ENCODE results near the gene SIX5. TPM values are rescaled to one million over a fixed set of nuclear protein-coding genes. Genes with fewer than 3 reads are reported as not detected.

The SIX5 gene
- total RNA-seq, 1 donor from 2014 or later = 15.5 TPM

DNA sequence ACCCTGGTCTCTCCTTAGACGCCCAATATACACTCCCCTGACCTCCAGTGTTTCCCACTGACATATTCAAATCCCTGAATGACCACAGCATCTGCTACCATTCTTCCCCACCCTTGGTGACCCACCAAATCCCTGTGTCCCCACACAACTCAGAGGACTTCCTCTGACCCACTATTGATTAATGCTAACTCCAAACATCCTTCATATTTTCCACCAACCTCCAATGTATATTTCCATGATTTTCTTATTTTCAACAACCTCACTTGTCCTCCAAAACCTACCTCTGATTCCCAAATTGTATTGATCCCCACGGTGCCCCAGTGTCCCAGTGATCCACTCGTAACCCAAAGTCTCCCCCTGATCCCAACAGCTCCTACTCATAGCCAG, 24.1 kb upstream of the SIX5 start:
- DNase-seq (ENCODE audit: extremely low read depth, low read depth, low spot score) = no peak

DNA sequence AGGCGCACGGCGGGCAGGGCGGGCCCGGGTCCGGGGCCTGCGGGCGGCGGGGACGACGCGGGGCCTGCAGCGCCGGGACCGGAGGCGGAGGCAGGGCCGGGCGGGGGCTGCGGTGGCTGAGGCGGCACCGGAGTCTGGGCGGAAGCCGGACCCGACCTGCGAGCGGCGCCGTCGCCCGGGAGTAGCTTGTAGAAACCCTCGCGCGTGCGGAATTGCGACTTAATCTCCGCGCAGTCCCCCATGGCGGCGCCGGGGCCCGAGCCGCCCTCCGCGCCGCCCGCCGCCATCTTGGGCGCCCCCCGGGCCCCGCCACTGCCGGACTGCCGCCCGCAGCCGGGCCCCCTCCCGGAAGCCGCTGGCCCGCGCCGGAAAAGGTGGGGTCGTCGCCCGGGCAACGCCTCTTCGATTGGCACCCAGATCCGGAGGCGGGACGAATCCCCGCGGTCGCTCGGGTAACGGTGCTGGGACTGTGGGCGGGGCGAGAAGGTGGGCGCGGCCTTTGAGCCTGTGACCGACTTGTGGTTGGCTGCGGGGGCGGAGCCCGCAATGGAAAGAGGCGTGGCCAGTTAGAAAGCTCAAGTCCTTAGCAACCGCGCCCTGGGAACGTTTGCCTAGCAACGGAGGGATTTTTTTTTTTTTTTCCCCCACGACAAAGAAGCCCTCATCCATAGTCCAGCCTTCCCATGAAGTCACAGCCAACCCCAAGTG, 23.6 kb upstream of the SIX5 start, which contains the start of gene DMWD:
Gene DMWD (minus strand): TSS at position 376 of the 708 bp plus-strand sequence. CDS start 89 bp downstream, at position 287.
- peak; percentile 91 for DNase-seq (ENCODE audit: extremely low read depth, low read depth, low spot score)

DNA sequence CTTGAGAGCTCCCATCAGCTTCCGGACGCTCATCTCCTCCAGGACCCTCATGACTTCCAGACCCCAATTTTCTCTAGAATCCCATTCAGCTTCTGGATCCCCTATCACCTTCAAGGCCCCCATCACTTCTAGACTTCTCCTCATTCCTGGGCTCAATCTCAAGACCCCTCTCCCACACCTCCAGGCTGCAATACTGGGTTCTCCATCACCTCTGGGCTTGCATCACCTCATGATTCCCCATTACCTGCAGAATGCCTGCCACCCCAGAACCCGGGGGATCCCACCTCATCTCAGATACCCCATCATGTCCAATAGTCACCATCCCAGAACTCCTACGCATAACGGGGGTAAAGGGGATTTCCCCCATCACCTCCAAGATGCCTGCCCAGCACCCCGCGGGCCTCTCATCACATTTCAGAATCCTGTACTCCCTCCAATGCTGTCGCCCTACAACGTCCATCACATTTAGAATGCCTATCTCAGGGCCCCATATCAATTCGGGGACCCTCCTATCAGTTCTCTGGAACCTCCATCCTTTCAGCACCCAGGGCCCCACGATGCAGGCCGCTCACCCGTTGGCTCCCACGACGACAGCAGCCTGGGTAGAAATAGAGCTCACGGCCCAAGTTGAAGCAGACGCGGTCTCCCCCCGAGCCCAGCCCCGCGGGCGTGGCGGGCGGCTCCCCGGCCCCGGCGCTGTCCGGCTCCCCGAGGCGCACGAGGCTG, 22.9 kb upstream of the SIX5 start:
- no peak for DNase-seq (ENCODE audit: extremely low read depth, low read depth, low spot score)

DNA sequence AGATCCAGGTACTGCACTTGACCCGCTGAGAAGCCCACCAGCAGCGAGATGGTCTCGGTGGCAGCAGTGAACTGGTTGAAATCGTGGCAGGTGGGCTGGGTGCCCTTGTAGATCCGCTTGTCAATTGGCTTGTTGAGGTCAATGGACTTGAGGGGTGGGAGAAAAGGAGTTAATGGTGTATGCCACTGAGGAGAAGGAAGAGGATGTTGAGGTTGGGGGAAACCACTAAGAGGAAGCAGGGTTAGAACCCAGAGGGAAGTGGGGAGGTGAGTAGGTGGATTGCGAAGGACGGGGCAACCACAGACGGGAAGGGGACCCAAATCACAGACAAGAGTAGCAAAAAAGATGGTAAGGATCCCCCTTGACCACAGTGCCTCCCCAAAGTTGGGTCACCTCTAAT, 21.9 kb upstream of the SIX5 start:
- no peak for DNase-seq (ENCODE audit: extremely low read depth, low read depth, low spot score)

- no peak for DNase-seq (ENCODE audit: extremely low read depth, low read depth, low spot score)
Observed at GRCh38 chr19:45789035-45789786, 20.2 kb upstream of the SIX5 start.

DNA sequence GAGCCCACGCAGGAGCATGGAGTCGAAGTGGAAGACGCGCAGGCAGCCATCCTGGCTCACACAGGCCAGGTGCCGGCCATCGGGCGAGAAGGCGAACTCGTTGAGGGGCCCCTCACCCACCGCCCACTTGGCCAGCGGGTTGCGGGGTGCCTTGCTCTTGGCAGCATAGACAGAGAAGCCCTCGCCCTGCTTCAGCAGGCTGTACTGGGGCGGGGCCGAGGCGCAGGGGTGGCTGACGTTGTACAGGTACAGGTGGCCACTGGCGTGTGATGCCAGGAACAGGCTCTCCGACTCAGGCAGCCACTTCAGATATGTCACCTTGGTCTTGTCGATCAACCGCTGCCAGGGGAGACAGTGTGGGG, 17.5 kb upstream of the SIX5 start:
- no peak for DNase-seq (ENCODE audit: extremely low read depth, low read depth, low spot score)

- no peak for DNase-seq (ENCODE audit: extremely low read depth, low read depth, low spot score)
Observed at GRCh38 chr19:45785781-45786532, 16.9 kb upstream of the SIX5 start.

- no peak for DNase-seq (ENCODE audit: extremely low read depth, low read depth, low spot score)
Observed at GRCh38 chr19:45785097-45785496, 16.0 kb upstream of the SIX5 start.

DNA sequence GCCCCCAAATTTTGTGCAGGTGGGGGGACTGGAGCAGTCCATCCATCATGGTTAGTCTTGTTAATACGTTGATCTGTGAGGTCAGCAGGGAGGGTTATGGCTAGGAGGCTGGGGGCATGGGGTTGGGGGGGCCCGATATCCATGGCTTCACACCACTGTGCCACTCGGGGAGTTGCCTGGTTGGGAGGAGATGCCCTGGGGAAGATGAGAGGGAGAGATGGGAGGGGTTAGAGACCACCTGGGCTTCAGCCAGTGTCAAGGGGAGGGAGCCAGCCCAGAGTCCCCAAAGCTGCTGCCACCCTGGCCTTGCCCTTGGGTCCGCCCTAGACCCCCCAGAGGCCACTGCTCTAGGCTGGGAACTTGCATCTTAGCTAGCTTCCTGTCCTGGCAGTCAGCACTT, 15.0 kb upstream of the SIX5 start:
- DNase-seq (ENCODE audit: extremely low read depth, low read depth, low spot score) = no peak

GRCh38 chr19:45782820-45783785, 14.1 kb upstream of the SIX5 start:
- DNase-seq (ENCODE audit: extremely low read depth, low read depth, low spot score) = no peak

GRCh38 chr19:45782162-45782691, 13.2 kb upstream of the SIX5 start, which contains the start of gene DMPK:
DMPK (minus strand) TSS chr19:45782490; CDS start chr19:45782352, 138 bp downstream.
- no peak for DNase-seq (ENCODE audit: extremely low read depth, low read depth, low spot score)

GRCh38 chr19:45781214-45782161, 12.4 kb upstream of the SIX5 start:
- DNase-seq (ENCODE audit: extremely low read depth, low read depth, low spot score) = no peak

- DNase-seq (ENCODE audit: extremely low read depth, low read depth, low spot score) = no peak
Observed at GRCh38 chr19:45780448-45781213, 11.6 kb upstream of the SIX5 start.

DNA sequence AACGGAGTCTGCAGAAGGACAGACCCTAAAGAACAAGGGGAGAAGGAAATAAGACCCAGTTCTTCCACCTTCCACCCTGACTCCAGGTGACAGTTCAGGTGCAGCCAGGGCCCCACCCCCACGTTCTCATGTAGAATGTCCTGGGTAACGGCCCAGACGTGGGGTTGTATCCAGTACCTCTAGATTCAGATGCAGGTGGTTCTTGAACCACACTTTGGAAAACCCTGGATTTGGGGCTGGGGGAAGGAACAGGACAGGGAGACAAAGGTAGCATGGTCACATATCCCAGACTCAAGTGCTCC, 11.0 kb upstream of the SIX5 start:
- DNase-seq (ENCODE audit: extremely low read depth, low read depth, low spot score) = no peak

DNA sequence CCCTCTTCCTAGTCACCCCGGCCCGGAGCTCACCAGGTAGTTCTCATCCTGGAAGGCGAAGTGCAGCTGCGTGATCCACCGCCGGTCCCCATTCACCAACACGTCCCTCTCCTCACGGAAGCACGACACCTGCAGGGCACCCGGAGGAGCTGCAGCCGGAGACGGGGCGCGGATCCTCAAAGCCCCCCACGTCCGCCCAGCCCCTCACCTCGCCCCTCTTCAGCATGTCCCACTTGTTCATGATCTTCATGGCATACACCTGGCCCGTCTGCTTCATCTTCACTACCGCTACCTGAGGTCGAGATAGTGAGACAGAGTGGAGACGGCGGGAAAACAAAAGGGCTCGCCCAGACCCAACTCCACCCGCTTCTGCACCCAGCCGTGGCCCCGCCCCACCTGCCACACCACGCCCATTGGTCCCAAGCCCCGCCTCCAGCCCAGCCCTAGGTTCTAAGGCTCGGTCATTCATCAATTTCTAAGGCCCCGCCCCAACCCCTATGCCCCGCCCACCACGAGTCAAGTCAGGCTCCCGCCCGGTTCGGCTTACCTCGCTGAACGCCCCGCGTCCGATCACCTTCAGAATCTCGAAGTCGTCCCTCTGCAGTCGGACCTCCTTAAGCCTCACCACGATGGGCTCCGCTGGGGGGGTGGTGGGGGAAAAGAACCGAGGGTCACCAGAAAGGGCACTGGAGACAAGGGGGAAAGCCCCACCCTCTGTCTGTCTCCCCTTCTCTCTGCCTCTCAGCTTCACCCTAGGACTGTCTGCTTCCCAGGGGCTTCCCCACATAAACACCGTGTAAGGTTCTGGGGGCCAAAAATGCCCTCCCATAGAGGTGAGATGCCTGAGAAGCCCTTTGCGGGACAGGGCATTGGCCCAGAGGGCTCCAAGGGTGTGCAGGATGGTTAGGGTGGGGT, 10.4 kb upstream of the SIX5 start:
- no peak for DNase-seq (ENCODE audit: extremely low read depth, low read depth, low spot score)

DNA sequence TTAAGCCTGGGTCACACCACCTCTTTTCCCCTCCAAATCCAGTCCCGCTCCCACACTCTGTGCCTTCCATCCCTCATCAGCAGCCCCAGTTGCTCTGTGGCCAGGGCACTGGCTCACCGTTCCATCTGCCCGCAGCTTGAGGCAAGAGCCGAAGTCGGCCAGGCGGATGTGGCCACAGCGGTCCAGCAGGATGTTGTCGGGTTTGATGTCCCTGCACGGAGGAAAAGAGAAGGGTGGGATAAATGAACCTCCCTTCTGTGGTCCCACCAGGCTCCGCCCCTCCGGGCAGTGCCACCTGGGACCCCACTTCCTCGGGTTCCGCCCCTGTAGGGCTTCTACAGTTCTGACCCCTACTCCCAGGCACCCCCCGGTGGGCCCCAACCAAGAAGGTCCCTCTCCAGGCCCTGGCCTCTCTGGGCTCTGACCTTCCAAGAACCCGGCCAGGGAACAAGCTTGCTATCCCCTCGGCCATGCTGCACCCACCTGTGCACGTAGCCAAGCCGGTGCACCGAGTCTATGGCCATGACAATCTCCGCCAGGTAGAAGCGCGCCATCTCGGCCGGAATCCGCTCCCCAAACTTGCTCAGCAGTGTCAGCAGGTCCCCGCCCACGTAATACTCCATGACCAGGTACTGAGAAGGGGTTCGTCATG, 9.1 kb upstream of the SIX5 start:
- DNase-seq (ENCODE audit: extremely low read depth, low read depth, low spot score) = no peak
